ENCODE results near the gene HSPB8.
A peak's percentile ranks its signal among the peaks of the same experiment; 100 is the strongest.

HSPB8 gene, protein sequence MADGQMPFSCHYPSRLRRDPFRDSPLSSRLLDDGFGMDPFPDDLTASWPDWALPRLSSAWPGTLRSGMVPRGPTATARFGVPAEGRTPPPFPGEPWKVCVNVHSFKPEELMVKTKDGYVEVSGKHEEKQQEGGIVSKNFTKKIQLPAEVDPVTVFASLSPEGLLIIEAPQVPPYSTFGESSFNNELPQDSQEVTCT

DNA sequence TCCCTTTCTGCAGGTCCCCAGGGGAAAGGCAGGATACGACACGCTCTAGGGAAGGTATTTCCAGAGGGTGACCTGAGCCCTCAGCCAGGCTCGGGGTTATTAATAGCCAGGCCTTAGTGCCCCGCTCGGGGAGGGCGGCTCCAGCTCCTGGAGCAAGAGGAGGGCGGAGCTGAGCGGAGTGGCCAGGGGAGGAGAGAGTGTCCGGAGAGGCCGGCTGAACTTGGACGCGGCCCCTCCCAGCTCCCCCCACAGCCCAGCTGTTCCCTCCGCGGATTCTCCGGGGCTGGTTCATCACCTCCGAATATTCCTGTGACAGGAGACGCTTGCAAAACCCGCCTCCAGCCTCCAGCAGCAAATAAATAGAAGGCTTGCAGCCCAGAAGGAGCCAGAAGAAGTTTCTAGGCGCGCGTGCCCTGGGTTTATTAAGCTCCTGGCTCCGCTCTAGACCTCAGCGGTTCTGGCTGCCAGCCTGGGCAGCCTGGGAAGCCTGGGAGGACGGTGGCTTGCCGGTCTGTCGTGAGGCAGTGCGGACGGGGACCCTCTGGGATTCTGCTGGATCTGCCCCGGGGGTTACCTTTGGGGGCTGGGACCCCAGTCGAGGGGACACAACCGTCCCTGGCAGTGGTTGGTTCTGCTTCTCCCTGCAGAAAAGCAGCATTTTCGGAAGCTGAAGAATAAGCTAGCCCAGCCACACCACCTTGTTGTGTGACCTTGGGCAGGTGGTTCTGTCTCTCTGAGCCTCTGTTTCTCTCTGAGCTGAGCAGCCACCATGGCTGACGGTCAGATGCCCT lies at the start of gene HSPB8:
HSPB8 (plus strand) TSS at position 388 of the 791 bp plus-strand sequence; CDS start at position 770, 382 bp downstream.
- no peak for DNase-seq (ENCODE audit: low spot score)

DNA sequence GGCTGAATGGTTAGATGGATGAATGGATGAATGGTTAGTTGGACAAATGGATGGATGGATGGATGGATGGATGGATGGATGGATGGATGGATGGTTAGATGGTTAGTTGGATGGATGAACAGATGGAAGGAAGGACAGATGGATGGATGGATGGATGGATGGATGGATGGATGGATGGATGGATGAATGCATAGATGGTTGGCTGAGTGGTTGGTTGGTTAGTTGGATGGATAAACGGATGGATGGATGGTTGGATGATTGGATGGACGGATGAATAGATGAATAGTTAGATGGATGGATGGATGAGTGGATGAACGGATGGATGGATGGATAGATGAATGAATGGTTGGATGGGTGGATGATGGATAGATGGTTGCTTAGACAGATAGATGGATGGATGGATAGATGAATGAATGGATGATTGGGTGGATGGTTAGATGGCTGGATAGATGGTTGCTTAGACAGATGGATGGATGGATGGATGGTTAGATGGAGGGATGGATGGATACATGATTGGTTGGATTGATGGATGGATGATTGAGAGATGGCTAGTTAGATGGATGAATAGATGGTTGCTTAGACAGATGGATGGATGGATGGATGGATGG lies 48.8 kb upstream of the HSPB8 start:
- no peak for DNase-seq (ENCODE audit: low spot score)

- DNase-seq (ENCODE audit: low spot score): no peak
These were observed 48.2 kb upstream of the HSPB8 start for GRCh38 chr12:119130523-119130922.

DNA sequence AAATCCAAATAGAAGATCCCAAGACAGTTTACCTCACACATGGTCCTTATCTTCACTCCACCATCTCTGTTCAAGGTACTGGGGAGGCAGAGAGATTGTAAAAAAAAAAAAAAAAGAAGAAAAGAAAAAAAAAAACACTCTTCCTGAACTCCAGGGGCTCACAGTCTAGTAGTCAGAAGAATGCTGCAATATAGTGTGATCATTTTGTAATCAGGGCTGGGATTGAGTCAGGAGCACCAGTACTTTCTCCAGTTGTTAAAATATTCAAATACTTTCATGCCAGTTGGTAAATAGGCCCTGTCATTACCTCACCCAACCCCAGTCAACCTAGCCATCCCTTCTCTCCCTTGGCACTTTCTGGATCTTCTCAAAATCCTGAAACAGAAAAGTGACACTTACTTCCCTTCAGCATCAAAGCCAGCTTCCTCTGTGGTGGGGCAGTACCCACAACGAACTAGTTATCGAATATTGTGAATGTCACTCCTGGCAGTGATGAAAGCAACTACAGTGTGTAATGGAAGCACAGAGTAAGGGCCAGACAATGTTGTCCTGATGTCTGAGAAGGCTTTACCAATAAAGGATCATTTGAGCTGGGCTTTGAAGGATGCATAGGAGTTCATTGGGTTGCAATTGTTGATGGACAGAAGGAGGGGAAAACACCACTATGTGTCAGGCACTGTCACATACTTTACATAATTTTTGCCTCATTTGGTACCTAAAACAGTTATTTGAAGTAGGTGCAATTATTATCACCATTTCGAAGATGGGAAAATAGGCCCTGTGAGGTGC lies 44.3 kb upstream of the HSPB8 start:
- no peak for DNase-seq (ENCODE audit: low spot score)

DNA sequence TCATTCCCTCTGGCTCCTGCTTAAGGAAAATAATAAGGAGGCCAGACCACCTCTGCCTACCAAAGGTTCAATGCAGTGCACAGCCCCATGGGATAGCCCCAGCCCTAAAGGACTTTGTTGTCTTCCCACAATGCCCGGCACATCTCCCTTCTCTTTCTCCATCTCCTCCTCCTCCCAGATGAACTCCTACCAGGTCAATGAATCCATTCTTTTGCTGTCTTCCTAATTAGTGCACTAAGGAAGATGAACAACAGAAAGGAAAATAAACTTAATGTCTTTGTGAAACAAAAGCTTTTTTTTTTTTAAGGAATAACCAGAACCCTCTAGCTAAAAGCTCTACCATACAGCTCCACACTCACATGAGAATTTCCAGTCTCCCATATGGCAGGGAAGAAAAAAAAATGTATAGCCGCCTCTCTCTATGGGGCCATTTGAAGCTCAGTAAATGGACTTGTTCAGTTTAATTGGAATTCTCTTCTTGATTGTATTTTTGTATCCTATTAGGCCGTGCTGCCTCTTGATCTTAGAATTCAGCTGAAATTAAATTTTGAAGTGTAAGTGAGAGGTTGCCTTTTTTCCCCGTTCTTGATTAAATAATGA lies 41.8 kb upstream of the HSPB8 start:
- no peak for DNase-seq (ENCODE audit: low spot score)

GRCh38 chr12:119139448-119139847 lies 39.3 kb upstream of the HSPB8 start:
- no peak for DNase-seq (ENCODE audit: low spot score)

- no peak for DNase-seq (ENCODE audit: low spot score)
These were observed 33.4 kb upstream of the HSPB8 start for GRCh38 chr12:119145367-119145766.

- DNase-seq (ENCODE audit: low spot score): no peak
These were observed 30.8 kb upstream of the HSPB8 start for GRCh38 chr12:119147847-119148448.

GRCh38 chr12:119149270-119149669 lies 29.5 kb upstream of the HSPB8 start:
- no peak for DNase-seq (ENCODE audit: low spot score)

DNA sequence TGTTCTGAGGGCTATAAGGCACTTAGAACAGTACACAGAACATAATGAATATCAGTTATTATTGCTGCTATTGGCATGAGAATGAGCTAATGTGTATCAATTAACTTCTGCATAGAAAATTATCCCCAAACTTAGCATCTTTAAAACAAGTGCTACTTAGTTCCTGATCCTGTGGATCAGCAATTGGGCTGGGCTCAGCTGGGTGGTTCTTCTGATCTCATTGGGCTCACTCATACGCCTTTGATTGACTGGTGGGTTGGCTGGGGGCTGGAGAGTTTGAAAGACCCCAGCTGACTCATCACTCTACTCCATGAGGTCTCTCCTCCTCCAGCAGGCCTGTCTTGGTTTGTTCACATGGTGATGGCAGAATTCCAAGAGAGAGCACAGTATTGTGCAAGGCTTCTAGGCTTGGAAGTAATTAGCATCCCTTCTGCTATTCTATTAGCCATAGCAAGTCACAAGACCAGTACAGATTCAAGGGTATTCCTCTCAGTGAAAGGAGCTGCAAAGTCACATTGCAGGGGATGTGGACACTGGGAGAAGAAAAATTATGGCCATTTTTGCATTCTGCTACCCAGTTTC lies 27.2 kb upstream of the HSPB8 start:
- DNase-seq (ENCODE audit: low spot score): no peak

GRCh38 chr12:119153477-119154434 lies 25.0 kb upstream of the HSPB8 start:
- DNase-seq (ENCODE audit: low spot score): peak; percentile 17

DNA sequence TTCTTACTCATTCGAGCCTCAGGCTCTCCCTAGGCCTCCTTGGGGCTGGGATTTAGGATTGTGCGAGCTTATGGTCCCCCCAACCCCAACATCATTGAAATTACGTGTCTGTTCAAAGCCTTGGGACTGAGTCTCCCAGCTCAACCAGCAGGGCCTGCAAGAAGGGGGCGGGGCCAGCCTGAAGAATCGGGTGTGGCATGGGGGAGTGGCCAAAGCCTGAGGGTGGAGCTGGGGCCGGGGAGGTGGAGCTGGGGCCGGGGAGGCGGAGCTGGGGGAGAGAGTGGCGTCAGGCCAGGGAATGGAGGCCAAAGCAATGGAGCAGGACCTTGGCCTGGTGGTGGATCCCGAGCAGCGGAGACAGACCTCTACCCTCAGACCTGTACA lies 24.3 kb upstream of the HSPB8 start:
- DNase-seq (ENCODE audit: low spot score): no peak

DNA sequence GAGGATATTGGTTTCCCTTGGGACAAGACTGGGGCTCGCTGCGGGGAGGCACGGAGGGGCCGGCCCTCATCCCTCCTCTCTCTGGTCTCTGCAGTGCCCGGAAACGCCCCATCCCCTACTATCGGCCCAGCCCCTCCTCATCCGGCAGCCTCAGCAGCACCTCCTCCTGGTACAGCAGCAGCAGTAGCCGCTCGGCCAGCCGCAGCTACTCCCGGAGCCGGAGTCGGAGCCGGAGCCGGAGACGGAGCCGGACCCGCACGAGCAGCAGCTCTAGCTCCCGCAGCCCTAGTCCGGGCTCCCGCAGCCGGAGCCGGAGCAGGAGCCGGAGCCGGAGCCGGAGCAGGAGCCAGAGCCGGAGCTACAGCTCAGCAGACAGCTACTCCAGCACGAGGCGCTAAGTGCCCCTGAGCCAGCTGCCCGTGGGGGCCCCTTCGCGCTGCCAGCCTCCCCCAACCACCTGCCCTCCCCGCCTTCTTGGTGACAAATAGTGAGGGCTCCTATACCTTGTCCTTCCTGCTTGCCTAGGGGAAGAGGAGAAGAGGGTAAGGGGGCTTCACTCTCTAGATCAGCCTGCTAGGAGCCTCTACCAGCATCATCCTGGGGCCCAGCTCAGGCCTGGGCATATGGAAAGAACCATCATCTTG lies 22.2 kb upstream of the HSPB8 start:
- no peak for DNase-seq (ENCODE audit: low spot score)

- DNase-seq (ENCODE audit: low spot score): no peak
These were observed 21.2 kb upstream of the HSPB8 start for GRCh38 chr12:119157528-119157927.

DNA sequence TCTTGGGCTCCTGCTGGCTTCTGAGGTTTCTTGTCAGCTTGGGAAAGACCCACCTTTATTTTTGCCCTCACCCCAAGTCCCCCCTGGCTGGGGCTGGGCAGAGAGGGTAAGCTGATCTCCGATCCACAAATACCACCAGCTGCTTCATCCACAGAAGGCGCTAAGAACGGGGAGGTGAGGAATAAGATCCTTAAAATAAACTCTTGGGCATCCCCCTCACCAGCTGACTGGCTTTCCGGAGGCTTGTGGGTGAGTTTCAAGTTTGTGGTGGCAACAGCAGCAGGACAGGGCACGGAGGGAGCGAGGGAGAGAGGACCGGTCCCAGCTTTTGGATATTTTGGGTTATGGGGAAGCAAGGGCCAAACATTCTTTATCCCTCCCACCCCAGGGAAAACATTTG lies 20.8 kb upstream of the HSPB8 start:
- no peak for DNase-seq (ENCODE audit: low spot score)

- no peak for DNase-seq (ENCODE audit: low spot score)
These were observed 20.3 kb upstream of the HSPB8 start for GRCh38 chr12:119158402-119158801.

GRCh38 chr12:119159844-119160243 lies 18.9 kb upstream of the HSPB8 start:
- no peak for DNase-seq (ENCODE audit: low spot score)

- no peak for DNase-seq (ENCODE audit: low spot score)
These were observed 10.8 kb upstream of the HSPB8 start for GRCh38 chr12:119167902-119168301.

GRCh38 chr12:119168721-119169120 lies 10.0 kb upstream of the HSPB8 start:
- no peak for DNase-seq (ENCODE audit: low spot score)

- no peak for DNase-seq (ENCODE audit: low spot score)
These were observed 9.6 kb upstream of the HSPB8 start for GRCh38 chr12:119169150-119169549.

Data from activated CD4-positive, alpha-beta T cell treated with anti-CD3 and anti-CD28 coated beads, Interleukin-2, Interleukin-4, amounts not matched to agents 100 ng/mL and 50 ng/mL, durations not matched to agents 16 hours and 8 hours (primary cell).